Stimulated activated CD4-positive, alpha-beta T cell treated with anti-CD3 and anti-CD28 coated beads, Interleukin-12 subunit alpha, Interleukin-12 subunit beta, amount 100 ng/mL, for 48 hours (primary cell): ENCODE measurements around the gene TCF25.

Experiments
- DNase-seq, 3 donors: peaks; one replicate each; pipeline ENCODE4 v3.0.0-alpha.2; 2020; ENCODE audit warnings: low read depth in 2 of 3, low spot score in 1 of 3

TCF25 gene

DNA sequence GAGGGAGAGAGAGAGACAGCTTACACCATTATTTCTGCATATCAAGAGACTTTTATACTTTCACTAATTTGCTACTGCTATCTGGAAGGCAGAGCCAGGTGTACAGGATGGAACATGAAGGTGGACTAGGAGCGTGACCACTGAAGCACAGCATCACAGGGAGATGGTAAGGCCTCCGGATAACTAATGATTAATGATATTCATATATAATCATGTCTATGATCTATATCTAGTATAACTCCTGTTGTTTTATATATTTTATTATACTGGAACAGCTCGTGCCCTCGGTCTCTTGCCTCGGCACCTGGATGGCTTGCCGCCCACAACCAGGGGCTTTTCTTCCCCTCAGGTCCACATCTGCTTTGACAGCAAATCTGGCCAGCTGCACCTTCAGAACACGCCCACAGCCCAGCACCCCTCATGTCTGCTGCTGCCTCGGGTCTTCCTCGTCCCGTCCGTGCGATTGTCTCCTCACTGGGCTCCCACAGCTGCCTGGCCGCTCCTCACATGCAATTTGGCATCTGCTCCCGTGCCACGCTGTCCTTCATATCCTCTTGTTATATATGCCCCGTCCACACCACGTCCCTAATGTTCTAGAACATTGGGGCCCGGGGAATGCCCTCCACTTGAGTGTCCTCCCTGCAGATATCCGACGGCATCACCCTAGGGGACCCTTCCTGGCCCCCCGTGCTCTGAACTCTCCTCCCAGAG lies 64.9 kb downstream of the TCF25 start:
- DNase-seq, result no peak

GRCh38 chr16:89944773-89945172 lies 71.4 kb downstream of the TCF25 start:
- DNase-seq, result no peak

DNA sequence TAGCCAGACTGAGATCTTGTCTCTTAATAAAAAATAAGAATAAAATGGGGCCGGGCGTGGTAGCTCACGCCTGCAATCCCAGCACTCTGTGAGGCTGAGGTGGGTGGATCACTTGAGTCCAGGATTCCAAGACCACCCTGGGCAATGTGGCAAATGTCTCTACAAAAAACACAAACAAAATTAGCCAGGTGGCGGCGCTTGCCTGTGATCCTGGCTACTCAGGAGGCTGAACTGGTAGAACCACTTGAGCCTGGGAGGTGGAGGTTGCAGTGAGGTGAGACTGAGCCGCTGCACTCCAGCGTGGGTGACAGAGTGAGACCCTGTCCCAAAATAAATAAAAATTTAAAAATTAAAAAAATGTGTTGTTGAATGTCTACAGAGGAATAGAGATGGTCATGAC lies 72.3 kb downstream of the TCF25 start:
- no peak for DNase-seq

DNA sequence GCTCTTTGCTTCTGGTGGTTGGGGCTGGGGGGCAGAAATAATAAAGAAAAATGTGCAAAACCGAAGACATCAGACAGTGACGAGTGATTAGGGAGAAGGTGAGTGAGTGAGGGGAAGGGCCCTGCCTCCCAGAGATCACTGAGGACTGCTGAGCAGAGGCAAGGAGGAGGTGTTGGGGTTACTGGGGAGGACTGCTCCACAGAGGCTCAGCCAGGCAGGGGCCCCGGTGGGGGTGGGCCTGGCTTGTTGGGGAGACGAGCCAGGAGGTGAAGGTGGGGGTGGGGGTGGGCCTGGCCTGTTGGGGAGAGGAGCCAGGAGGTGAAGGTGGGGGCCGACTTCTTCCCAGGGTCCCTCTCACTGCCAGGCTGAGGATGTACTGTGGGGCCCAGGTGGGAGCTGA lies 73.1 kb downstream of the TCF25 start:
- no peak for DNase-seq

GRCh38 chr16:89949121-89949742 lies 75.8 kb downstream of the TCF25 start:
- DNase-seq, result no peak

GRCh38 chr16:89949756-89950155 lies 76.4 kb downstream of the TCF25 start:
- no peak for DNase-seq

GRCh38 chr16:89951509-89951908 lies 78.1 kb downstream of the TCF25 start:
- no peak for DNase-seq

- DNase-seq, result no peak
Observed at GRCh38 chr16:89952049-89952448, 78.7 kb downstream of the TCF25 start.

GRCh38 chr16:89952551-89952950 lies 79.2 kb downstream of the TCF25 start:
- no peak for DNase-seq

GRCh38 chr16:89953671-89954406 lies 80.4 kb downstream of the TCF25 start:
- no peak for DNase-seq

- DNase-seq, result no peak
Observed at GRCh38 chr16:89954462-89954861, 81.1 kb downstream of the TCF25 start.

- no peak for DNase-seq
Observed at GRCh38 chr16:89955001-89955685, 81.8 kb downstream of the TCF25 start.

GRCh38 chr16:89956505-89957215 lies 83.3 kb downstream of the TCF25 start:
- DNase-seq, result no peak

- DNase-seq, result no peak
Observed at GRCh38 chr16:89957216-89957785, 83.9 kb downstream of the TCF25 start.

DNA sequence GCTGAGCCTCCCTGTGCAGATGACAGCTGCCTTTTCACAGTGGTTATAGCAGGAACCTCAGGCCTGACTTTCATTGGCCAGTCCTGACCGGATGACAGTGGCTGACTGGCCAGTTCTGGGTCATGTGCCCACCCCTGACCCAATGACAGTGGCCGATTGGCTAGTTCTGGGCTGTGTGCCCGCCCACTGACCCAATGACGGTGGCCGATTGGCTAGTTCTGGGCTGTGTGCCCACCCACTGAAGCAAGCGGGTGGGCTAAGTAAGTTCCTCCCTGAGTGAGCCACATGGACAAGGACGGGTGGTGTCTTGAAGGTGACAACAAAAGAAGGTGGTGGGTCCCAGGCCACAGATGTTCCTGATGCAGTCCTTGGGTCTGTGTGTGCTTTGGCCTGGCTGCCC lies 84.7 kb downstream of the TCF25 start:
- no peak for DNase-seq

DNA sequence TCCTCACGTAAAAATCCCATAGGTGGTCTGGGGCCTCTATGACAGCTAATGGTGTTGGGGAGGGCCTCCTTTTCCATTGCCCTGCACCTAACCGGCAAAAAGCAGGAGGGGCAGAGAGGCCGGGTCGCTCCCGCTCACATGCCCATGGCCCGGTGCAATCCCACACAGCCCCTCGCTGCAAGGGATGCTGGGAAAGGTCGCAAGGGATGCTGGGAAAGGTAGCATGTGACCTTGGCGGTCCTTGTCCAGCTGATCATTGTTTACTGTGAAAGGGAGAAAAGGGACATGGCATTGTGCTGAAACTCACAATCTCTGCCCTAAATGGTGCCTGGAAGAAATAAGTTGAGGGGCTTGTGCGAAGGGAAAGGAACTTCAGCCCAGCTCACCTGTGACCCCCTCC lies 85.2 kb downstream of the TCF25 start:
- no peak for DNase-seq

DNA sequence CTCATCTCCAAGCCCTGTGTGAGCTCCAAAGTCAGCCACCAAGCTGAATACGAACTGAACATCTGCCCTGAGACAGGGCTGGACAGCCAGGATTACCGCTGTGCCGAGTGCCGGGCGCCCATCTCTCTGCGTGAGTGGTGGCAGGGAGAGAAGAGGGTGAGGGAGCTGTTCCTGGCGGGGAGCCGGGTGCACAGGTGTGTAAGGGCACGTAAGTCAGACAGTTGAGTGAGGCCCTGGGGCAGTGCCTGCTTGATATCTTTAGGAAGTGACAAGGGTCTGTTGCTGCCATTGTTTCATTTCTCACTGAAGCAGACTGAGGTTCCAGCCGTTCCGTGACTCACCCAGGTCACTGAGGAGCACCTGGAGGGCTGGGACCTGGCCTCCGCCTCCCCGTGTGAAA lies 87.6 kb downstream of the TCF25 start:
- DNase-seq, result no peak
